NB4 (cell line): ENCODE measurements around the gene ZNF516.
A peak's percentile ranks its signal among the peaks of the same experiment; 100 is the strongest.

ENCODE experiments used
- CTCF ChIP-seq: IDR thresholded peaks from one replicate; pipeline ENCODE4 v1.5.1; 2012; ENCODE audit warnings: low read depth, low read length
- MAX ChIP-seq: IDR thresholded peaks from 2 replicates; pipeline ENCODE4 v1.6.1; 2011; ENCODE audit warnings: low read depth, low read length

GRCh38 chr18:76426737-76427305, 68.2 kb downstream of the ZNF516 start:
- TF ChIP-seq CTCF (peak; percentile 67), MAX (no peak)
